A673 (cell line): Measurements from ENCODE around the gene SGPL1. TPM values are rescaled to one million over a fixed set of nuclear protein-coding genes. Genes with fewer than 3 reads are reported as not detected.

Source experiments
- BruUV-seq: library from RNA; stranded (reverse); fragments of 400-500 nt; replicated peaks from 2 replicates; lab custom pipeline; 2021; lab: Mats Ljungman, UMichigan
- CTCF ChIA-PET: fragments of 300-600 bp; sonication (Branson Sonifier 250); formaldehyde crosslinking; loops from one replicate; lab custom pipeline; 2022; ENCODE audit warnings: antibody characterized with exemption; lab: Charles Lee
- POLR2A ChIA-PET: fragments of 300-600 bp; sonication (Branson Sonifier 250); formaldehyde crosslinking; loops from one replicate; lab custom pipeline; 2022; ENCODE audit warnings: antibody characterized with exemption; ENCODE audit not compliant: low non-redundant PET; lab: Charles Lee
- DNase-seq: peaks from one replicate; pipeline ENCODE4 v3.0.0-alpha.2; 2015; ENCODE audit warnings: low spot score
- H3K27ac ChIP-seq: fragments of 200-600 bp; sonication (generic); 2 replicates; pipeline ENCODE4 v1.5.1; 2016; ENCODE audit warnings: mixed run types, low read depth, mild to moderate bottlenecking, mixed read lengths, antibody characterized with exemption, low read length; ENCODE audit not compliant: poor library complexity, severe bottlenecking
- H3K27me3 ChIP-seq: fragments of 200-600 bp; sonication (generic); replicated peaks from 2 replicates; pipeline ENCODE4 v1.6.1; 2017; ENCODE audit warnings: mixed run types, low read depth, mild to moderate bottlenecking, mixed read lengths, antibody characterized with exemption, low read length; ENCODE audit not compliant: insufficient read depth, poor library complexity
- H3K36me3 ChIP-seq: fragments of 200-600 bp; sonication (generic); 2 replicates; pipeline ENCODE4 v1.6.1; 2016; ENCODE audit warnings: mixed run types, mild to moderate bottlenecking, mixed read lengths, antibody characterized with exemption, low read length; ENCODE audit not compliant: insufficient read depth, poor library complexity, severe bottlenecking
- H3K4me1 ChIP-seq: fragments of 200-600 bp; sonication (generic); 2 replicates; pipeline ENCODE4 v1.6.1; 2017; ENCODE audit warnings: mixed run types, mild to moderate bottlenecking, mixed read lengths, antibody characterized with exemption, low read length; ENCODE audit not compliant: insufficient read depth, poor library complexity, severe bottlenecking
- H3K4me3 ChIP-seq: fragments of 200-600 bp; sonication (generic); 2 replicates; pipeline ENCODE4 v1.5.1; 2016; ENCODE audit warnings: low read depth, mixed run types, mild to moderate bottlenecking, mixed read lengths, low read length; ENCODE audit not compliant: poor library complexity, severe bottlenecking
- H3K9me3 ChIP-seq: fragments of 200-600 bp; sonication (generic); 2 replicates; pipeline ENCODE4 v1.6.1; 2016; ENCODE audit warnings: mixed run types, low read depth, mild to moderate bottlenecking, mixed read lengths, antibody characterized with exemption, low read length; ENCODE audit not compliant: poor library complexity, severe bottlenecking
- CTCF ChIP-seq: fragments of 300-800, 200-600 bp; sonication (generic); conservative IDR thresholded peaks from 2 replicates; pipeline ENCODE4 v1.5.1; 2017; ENCODE audit warnings: low read depth, mild to moderate bottlenecking, antibody characterized with exemption, low read length, moderate library complexity, mixed read lengths
- EZH2 ChIP-seq: fragments of 200-600 bp; sonication (generic); IDR thresholded peaks from 2 replicates; pipeline ENCODE4 v1.6.1; 2017; ENCODE audit warnings: borderline replicate concordance, low read depth, mild to moderate bottlenecking, mixed read lengths, antibody characterized with exemption, low read length; ENCODE audit not compliant: poor library complexity, severe bottlenecking
- intact Hi-C: fragments of 100-400 bp; cut with micrococcal nuclease; formaldehyde crosslinking; loops from one replicate; pipeline ENCODE4 v1.10.0; 2022; ENCODE audit not compliant: unreplicated experiment
- total RNA-seq: library from RNA; stranded (reverse); gene quantifications from 2 replicates; pipeline ENCODE4 v1.2.3, GENCODE V29; 2021

Gene SGPL1
- total RNA-seq, 1 experiment from 2014 or later: 48.6 TPM

DNA sequence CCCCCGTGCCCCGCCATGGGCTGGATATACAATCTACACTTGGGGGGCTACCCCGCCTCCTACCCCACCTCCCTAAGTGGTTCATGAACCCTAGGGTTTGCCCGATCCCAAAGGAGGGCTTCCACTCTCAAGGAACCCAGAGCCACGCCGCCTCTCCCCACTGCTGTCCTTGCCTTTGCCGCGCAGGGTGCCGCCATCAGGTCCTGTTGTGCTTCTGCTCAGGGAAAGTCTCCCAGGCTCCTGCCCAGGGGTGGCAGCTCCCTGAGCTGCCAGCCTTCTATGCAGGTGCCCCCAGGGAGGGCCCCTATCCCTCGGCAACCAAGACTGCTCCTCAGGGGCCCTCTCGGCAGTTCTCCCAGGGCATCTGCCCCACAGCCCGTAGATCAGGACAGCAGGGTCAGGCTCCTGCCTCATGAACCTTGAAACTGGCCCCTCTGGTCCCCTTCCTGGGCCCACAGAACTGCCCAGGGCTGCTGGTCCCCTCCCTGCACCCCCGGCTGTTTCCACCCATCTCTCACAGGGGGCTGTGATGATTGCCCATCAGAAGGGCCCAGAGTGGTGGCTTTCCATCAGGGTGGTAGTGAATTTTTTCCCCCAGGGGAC, 85.6 kb downstream of the SGPL1 start:
- POLR2A ChIA-PET: no interaction called here
- CTCF ChIA-PET: no interaction called here
- Histone ChIP-seq H3K27ac (no peak overlapping the region), H3K36me3 (no peaks in the 10 kb centered on the region), H3K4me3 (no peak overlapping the region), H3K27me3 (no peaks in the 10 kb centered on the region), H3K9me3 (no peaks in the 10 kb centered on the region), H3K4me1 (peaks cover 12% of the 10 kb centered on the region)
- BruUV-seq: no TSS peak
- no peak for DNase-seq
- intact Hi-C loops: no loop called here
- TF ChIP-seq EZH2 (no peak), CTCF (no peak)

DNA sequence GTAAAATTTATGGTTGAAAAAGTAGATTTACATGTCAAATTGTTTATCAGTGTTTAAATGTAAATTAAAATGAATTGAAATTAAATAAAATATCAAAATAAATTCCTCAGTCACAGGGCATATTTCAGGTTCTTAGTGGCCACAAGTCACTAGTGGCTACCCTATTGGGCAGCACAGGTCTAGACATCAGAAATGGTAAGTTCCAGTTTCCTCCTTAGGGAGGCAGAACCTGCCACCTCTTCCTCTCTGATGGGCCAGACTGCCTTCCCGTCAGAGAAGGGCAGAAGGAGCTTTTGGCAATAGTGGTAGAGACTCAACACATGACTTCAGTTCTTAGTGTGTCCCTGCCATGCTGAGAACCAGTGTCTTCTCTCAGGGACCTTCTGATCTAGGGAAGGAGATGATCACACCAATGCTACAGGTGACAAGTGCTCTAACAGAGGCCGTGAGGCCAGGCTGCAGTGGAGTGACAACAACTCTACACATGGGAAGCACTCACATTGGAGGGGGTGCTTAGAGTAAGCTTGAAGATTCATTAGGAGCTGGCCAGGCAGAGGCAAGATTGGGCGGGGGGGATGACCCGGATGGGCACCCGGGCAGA, 87.0 kb downstream of the SGPL1 start:
- no peaks in the 10 kb centered on the region for H3K9me3 ChIP-seq
- intact Hi-C loops: loop anchor here (2.0 kb wide), 1 partner anchor 382 kb away; no protein-coding TSS in a partner anchor
- H3K27ac ChIP-seq: no peak overlapping the region
- H3K4me3 ChIP-seq: no peak overlapping the region
- H3K27me3 ChIP-seq: no peaks in the 10 kb centered on the region
- H3K36me3 ChIP-seq: no peaks in the 10 kb centered on the region
- H3K4me1 ChIP-seq: peaks cover 12% of the 10 kb centered on the region
- CTCF ChIA-PET: interaction anchor here (0.6 to 1.3 kb wide), 5 partner anchors 52 to 487 kb away, joined by 3 to 7 read pairs (median 4); no protein-coding TSS in a partner anchor
- POLR2A ChIA-PET: no interaction called here
- no peak for DNase-seq
- no TSS peak for BruUV-seq
- TF ChIP-seq EZH2: no peak
- TF ChIP-seq CTCF: no peak

- TF ChIP-seq EZH2 (no peak), CTCF (peak; percentile 97)
- H3K27me3 ChIP-seq: no peaks in the 10 kb centered on the region
- POLR2A ChIA-PET: no interaction called here
Measured at GRCh38 chr10:70903262-70903921, 87.6 kb downstream of the SGPL1 start.

More at GRCh38 chr10:70903262-70903921, 87.6 kb downstream of the SGPL1 start:
- intact Hi-C loops: loop anchor here (2.0 kb wide), 1 partner anchor 381 kb away; no protein-coding TSS in a partner anchor
- CTCF ChIA-PET: interaction anchor here (0.6 to 1.3 kb wide), 4 partner anchors 52 to 416 kb away, joined by 3 to 7 read pairs (median 4); no protein-coding TSS in a partner anchor
- Histone ChIP-seq H3K4me3 (no peak overlapping the region), H3K27ac (no peak overlapping the region), H3K36me3 (no peaks in the 10 kb centered on the region), H3K4me1 (peaks cover 12% of the 10 kb centered on the region), H3K9me3 (no peaks in the 10 kb centered on the region)
- DNase-seq: peak; percentile 71
- BruUV-seq: no TSS peak
